Activated CD4-positive, alpha-beta T cell treated with anti-CD3 and anti-CD28 coated beads, Interleukin-2, amount 50 U/mL, for 16 hours (primary cell): ENCODE results near the gene SFRP5.
A peak's percentile ranks its signal among the peaks of the same experiment; 100 is the strongest.

ENCODE experiments used
- DNase-seq: peaks from one replicate; pipeline ENCODE4 v3.0.0-alpha.2; 2020

Gene SFRP5

GRCh38 chr10:97771913-97772823 is at the start of gene SFRP5:
TSS of gene SFRP5 (minus strand) at chr10:97771999. CDS start at chr10:97771833, 166 bp downstream.
- DNase-seq: no peak

GRCh38 chr10:97820096-97820704 is 48.4 kb upstream of the SFRP5 start:
- DNase-seq: no peak

- DNase-seq: no peak
These were observed 46.8 kb upstream of the SFRP5 start for GRCh38 chr10:97818572-97818971.

GRCh38 chr10:97816609-97817008 is 44.8 kb upstream of the SFRP5 start:
- DNase-seq: no peak

- DNase-seq: no peak
These were observed 43.2 kb upstream of the SFRP5 start for GRCh38 chr10:97814996-97815395.

GRCh38 chr10:97813311-97813710 is 41.5 kb upstream of the SFRP5 start:
- DNase-seq: no peak

- no peak for DNase-seq
These were observed 40.9 kb upstream of the SFRP5 start for GRCh38 chr10:97812696-97813095.

- no peak for DNase-seq
These were observed 40.2 kb upstream of the SFRP5 start for GRCh38 chr10:97811958-97812357.

- no peak for DNase-seq
These were observed 38.6 kb upstream of the SFRP5 start for GRCh38 chr10:97810446-97810845.

GRCh38 chr10:97805949-97806348 is 34.1 kb upstream of the SFRP5 start:
- no peak for DNase-seq

- DNase-seq: no peak
These were observed 33.5 kb upstream of the SFRP5 start for GRCh38 chr10:97805096-97805884.

- no peak for DNase-seq
These were observed 29.6 kb upstream of the SFRP5 start for GRCh38 chr10:97801422-97801821.

GRCh38 chr10:97800474-97800873 is 28.7 kb upstream of the SFRP5 start:
- no peak for DNase-seq

- DNase-seq: no peak
These were observed 27.3 kb upstream of the SFRP5 start for GRCh38 chr10:97798958-97799610.

- DNase-seq: peak; percentile 67
These were observed 24.9 kb upstream of the SFRP5 start for GRCh38 chr10:97796651-97797050.

- no peak for DNase-seq
These were observed 24.1 kb upstream of the SFRP5 start for GRCh38 chr10:97795886-97796285.

GRCh38 chr10:97791824-97792721 is 20.3 kb upstream of the SFRP5 start:
- DNase-seq: peak; percentile 68

GRCh38 chr10:97789770-97790397 is 18.1 kb upstream of the SFRP5 start:
- DNase-seq: no peak

- DNase-seq: no peak
These were observed 17.0 kb upstream of the SFRP5 start for GRCh38 chr10:97788552-97789442.

- DNase-seq: no peak
These were observed 13.9 kb upstream of the SFRP5 start for GRCh38 chr10:97785731-97786130.
